Thyroid gland (tissue), 4 donors: Measurements from ENCODE around the gene BTG1.

Source experiments
- POLR2A ChIP-seq, 2 donors: fragments of 450-650 bp; IDR thresholded peaks; one replicate each; pipeline ENCODE4 v1.6.1; 2017; ENCODE audit warnings: antibody characterized with exemption in 2 of 2, mild to moderate bottlenecking in 2 of 2, moderate library complexity in 1 of 2
- TF ChIP-seq, protein P1 (sequence below), 6 experiments: fragments of 200-600 bp in 3 of 6; fragments of 450-650 bp in 3 of 6; sonication (generic) in 3 of 6; IDR thresholded peaks; one replicate each; pipeline ENCODE4 v1.5.1; 2016 to 2019; ENCODE audit warnings: antibody characterized with exemption in 6 of 6, mild to moderate bottlenecking in 2 of 6, inconsistent platforms in 1 of 6, moderate library complexity in 1 of 6

DNA sequence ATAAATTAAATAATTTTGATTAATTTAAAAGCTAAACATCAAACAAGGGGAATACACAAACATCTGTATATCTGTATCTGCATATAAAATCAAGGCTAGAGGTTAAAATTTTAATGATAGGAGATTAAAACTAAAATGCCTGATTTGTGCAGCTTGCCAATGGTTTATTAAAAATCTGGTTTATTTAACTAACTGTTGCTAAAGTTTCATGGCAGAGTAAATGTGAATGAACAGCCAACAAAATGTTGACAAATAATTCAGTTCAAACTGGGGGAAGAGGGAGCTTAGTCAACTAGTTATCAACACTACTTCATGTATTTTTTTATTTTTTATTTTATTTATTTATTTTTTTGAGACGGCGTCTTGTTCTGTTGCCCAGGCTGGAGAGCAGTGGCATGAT lies 43.0 kb downstream of the BTG1 start:
- TF ChIP-seq, protein P1, sequence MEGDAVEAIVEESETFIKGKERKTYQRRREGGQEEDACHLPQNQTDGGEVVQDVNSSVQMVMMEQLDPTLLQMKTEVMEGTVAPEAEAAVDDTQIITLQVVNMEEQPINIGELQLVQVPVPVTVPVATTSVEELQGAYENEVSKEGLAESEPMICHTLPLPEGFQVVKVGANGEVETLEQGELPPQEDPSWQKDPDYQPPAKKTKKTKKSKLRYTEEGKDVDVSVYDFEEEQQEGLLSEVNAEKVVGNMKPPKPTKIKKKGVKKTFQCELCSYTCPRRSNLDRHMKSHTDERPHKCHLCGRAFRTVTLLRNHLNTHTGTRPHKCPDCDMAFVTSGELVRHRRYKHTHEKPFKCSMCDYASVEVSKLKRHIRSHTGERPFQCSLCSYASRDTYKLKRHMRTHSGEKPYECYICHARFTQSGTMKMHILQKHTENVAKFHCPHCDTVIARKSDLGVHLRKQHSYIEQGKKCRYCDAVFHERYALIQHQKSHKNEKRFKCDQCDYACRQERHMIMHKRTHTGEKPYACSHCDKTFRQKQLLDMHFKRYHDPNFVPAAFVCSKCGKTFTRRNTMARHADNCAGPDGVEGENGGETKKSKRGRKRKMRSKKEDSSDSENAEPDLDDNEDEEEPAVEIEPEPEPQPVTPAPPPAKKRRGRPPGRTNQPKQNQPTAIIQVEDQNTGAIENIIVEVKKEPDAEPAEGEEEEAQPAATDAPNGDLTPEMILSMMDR (IDR thresholded peaks at IDR 0.05), result no peak
- no peak for TF ChIP-seq POLR2A (IDR thresholded peaks at IDR 0.05)
